Neutrophil (primary cell): ENCODE data around the gene SPC25.

Experiments
- H3K27ac ChIP-seq: fragments of 200-600 bp; sonication (generic); 2 replicates; pipeline ENCODE4 v1.5.1; 2016; ENCODE audit warnings: mild to moderate bottlenecking, moderate library complexity
- H3K27me3 ChIP-seq: fragments of 200-600 bp; sonication (generic); 2 replicates; pipeline ENCODE4 v1.6.0; 2016; ENCODE audit warnings: mild to moderate bottlenecking
- H3K36me3 ChIP-seq: fragments of 200-600 bp; sonication (generic); 2 replicates; pipeline ENCODE4 v1.5.1; 2017
- H3K4me1 ChIP-seq, 2 experiments: fragments of 200-600 bp in 1 of 2; sonication (generic) in 1 of 2; 1 replicate in 1 of 2; 2 replicates in 1 of 2; pipeline versions ENCODE4 v1.5.1 to v1.6.1; 2013 to 2016; ENCODE audit warnings: low read depth in 1 of 2, low read length in 1 of 2, mild to moderate bottlenecking in 1 of 2, moderate library complexity in 1 of 2; ENCODE audit not compliant: control insufficient read depth in 1 of 2, insufficient read depth in 1 of 2
- H3K4me3 ChIP-seq, 2 experiments: fragments of 200-600 bp in 1 of 2; sonication (generic) in 1 of 2; 1 replicate in 1 of 2; 2 replicates in 1 of 2; pipeline ENCODE4 v1.5.1; 2013 to 2016; ENCODE audit warnings: low read depth in 1 of 2, low read length in 1 of 2, mild to moderate bottlenecking in 1 of 2, moderate library complexity in 1 of 2
- H3K9me3 ChIP-seq: fragments of 200-600 bp; sonication (generic); 2 replicates; pipeline ENCODE4 v1.5.1; 2016
- TF ChIP-seq, protein P1 (sequence below): fragments of 200-600 bp; sonication (generic); IDR thresholded peaks from 2 replicates; pipeline ENCODE4 v1.5.1; 2016; ENCODE audit warnings: antibody characterized with exemption

The SPC25 gene

GRCh38 chr2:168830958-168831357, 59.3 kb downstream of the SPC25 start:
- TF ChIP-seq, protein P1, sequence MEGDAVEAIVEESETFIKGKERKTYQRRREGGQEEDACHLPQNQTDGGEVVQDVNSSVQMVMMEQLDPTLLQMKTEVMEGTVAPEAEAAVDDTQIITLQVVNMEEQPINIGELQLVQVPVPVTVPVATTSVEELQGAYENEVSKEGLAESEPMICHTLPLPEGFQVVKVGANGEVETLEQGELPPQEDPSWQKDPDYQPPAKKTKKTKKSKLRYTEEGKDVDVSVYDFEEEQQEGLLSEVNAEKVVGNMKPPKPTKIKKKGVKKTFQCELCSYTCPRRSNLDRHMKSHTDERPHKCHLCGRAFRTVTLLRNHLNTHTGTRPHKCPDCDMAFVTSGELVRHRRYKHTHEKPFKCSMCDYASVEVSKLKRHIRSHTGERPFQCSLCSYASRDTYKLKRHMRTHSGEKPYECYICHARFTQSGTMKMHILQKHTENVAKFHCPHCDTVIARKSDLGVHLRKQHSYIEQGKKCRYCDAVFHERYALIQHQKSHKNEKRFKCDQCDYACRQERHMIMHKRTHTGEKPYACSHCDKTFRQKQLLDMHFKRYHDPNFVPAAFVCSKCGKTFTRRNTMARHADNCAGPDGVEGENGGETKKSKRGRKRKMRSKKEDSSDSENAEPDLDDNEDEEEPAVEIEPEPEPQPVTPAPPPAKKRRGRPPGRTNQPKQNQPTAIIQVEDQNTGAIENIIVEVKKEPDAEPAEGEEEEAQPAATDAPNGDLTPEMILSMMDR, result no peak
- Histone ChIP-seq H3K9me3 (no peaks in the 10 kb centered on the region), H3K4me1 (no peaks in the 10 kb centered on the region), H3K4me3 (no peak overlapping the region), H3K36me3 (no peaks in the 10 kb centered on the region), H3K27me3 (no peaks in the 10 kb centered on the region), H3K27ac (no peak overlapping the region)

DNA sequence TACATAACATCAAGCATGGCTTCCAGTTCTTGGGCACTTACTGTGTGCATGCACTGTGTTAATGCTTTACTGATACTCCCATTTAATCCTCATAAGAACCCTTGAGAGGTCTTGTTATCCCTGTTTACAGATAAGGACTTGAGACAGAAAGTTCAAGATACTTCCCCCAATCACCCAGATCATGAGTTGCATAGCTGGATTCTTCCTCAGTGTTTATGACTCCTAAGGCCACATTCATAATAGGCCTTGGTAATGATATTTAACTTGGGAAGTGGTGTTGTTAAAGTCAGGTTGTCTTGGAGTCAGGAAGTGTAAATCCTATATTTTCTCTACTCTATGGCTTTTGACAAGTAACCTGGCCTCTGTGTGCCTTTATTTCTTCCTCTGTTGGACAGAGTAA, 65.1 kb downstream of the SPC25 start:
- H3K27ac ChIP-seq, result no peak overlapping the region
- H3K36me3 ChIP-seq, result no peaks in the 10 kb centered on the region
- H3K27me3 ChIP-seq, result no peaks in the 10 kb centered on the region
- no peak overlapping the region for H3K4me3 ChIP-seq
- no peaks in the 10 kb centered on the region for H3K4me1 ChIP-seq
- TF ChIP-seq, protein P1, result no peak
- no peaks in the 10 kb centered on the region for H3K9me3 ChIP-seq

- H3K4me1 ChIP-seq, result no peaks in the 10 kb centered on the region
- H3K4me3 ChIP-seq, result no peak overlapping the region
- no peaks in the 10 kb centered on the region for H3K27me3 ChIP-seq
- no peak overlapping the region for H3K27ac ChIP-seq
- H3K9me3 ChIP-seq, result no peaks in the 10 kb centered on the region
- no peaks in the 10 kb centered on the region for H3K36me3 ChIP-seq
- TF ChIP-seq, protein P1, result no peak
These were observed 68.2 kb downstream of the SPC25 start for GRCh38 chr2:168821992-168822391.

DNA sequence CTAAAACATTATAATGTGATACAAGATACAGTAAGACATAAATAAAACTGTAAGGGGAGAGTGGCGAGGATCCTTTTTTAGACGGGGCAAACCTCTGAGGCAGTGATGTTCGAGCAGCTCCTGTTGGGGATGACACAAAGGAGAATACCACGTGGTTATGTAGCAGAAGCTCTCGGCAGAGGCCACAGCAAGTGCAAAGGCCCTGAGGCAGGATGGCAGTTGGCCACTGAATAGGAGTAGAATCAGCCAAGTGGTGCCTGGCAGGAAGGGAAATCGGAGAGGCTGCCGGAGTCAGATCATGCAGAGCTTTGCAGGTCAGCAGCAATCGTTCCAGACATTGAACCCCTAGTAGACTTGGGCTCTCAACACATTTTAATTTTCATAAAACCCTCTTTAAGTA, 68.7 kb downstream of the SPC25 start:
- TF ChIP-seq, protein P1, result no peak
- H3K9me3 ChIP-seq, result no peaks in the 10 kb centered on the region
- H3K4me3 ChIP-seq, result no peak overlapping the region

More for the DNA sequence above, 68.7 kb downstream of the SPC25 start:
- no peaks in the 10 kb centered on the region for H3K4me1 ChIP-seq
- H3K27me3 ChIP-seq, result no peaks in the 10 kb centered on the region
- no peaks in the 10 kb centered on the region for H3K36me3 ChIP-seq
- H3K27ac ChIP-seq, result no peak overlapping the region
